Measurements from ENCODE around the gene EEF1G. TPM values are rescaled to one million over a fixed set of nuclear protein-coding genes. Genes with fewer than 3 reads are reported as not detected.
"Not testable (repeated sequence)": the region's sequence is repeated elsewhere in the genome, so short reads cannot be mapped to it uniquely, and the experiment has no call there.

Gene EEF1G
- total RNA-seq, 1 experiment from 2014 or later = 1,667 TPM

DNA sequence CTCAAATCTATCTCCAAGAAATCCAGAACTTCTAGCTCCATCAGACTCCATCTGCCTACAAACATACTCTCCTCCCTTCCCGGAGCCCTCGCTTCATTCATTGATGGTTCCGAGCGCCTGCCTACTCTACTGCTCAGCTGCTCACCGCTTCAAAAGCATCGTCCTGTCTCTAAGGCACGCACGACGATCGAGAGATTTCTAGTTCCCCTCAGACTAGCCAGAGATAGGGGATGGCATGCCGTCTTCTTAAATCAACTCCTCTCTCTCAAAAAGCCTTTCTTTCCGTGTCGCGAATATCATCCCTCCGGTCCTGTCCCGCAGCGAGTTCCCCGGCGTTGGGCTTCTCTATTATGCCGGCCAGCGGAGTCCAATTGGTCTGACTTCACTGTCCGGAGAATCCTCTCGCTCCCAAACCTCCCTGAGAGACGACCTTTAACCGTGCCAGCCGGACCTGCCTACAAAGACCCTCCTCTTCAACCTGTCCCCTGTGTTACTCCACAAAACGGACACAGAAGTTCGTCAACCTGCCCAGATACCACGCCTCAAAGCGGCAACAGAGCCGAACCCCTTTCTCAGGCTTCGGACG, 592 bp downstream of the EEF1G start:
- Mint-ChIP-seq H3K27me3 (ENCODE audit: low read depth) (no peaks in the 10 kb centered on the region), H3K27ac (peak overlapping the region; percentile 96), H3K4me3 (peak overlapping the region; percentile 99), H3K4me1 (peaks cover 37% of the 10 kb centered on the region), H3K9me3 (no peaks in the 10 kb centered on the region), H3K36me3 (peaks cover 69% of the 10 kb centered on the region)
- TF ChIP-seq ZNF512 (CRISPR knock-in tag; IDR thresholded peaks at IDR 0.05; ENCODE audit: borderline replicate concordance) = no peak
- TF ChIP-seq TEAD1 (CRISPR knock-in tag; IDR thresholded peaks at IDR 0.05) = 0 out of 2 replicates have a peak, but pooled peaks have one; percentile 8
- TF ChIP-seq FOXK1 (CRISPR knock-in tag; IDR thresholded peaks at IDR 0.05) = no peak
- TF ChIP-seq SP1 (CRISPR knock-in tag; conservative IDR thresholded peaks at IDR 0.05) = no peak
- DNase-seq (ENCODE audit: low spot score) (no peak), ATAC-seq (no peak)
- POLR2A ChIA-PET = interaction anchor here (1.0 to 3.2 kb wide), 14 partner anchors 9 to 268 kb away, joined by 3 to 44 read pairs (median 6); partner anchors contain the start of genes B3GAT3, C11orf98, CSKMT and GNG3
- CTCF ChIA-PET = interaction anchor here (0.9 to 2.1 kb wide), 17 partner anchors 13 to 235 kb away, joined by 3 to 33 read pairs (median 6); partner anchors contain the start of genes AHNAK, B3GAT3, HNRNPUL2 and MTA2

- peaks cover 71% of the 10 kb centered on the region for H3K36me3 Mint-ChIP-seq
- POLR2A ChIA-PET = interaction anchor here (3.2 kb wide), 2 partner anchors 19 to 92 kb away, joined by 14 to 44 read pairs; partner anchors contain the start of genes C11orf98, CSKMT and TUT1
- H3K9me3 Mint-ChIP-seq = no peaks in the 10 kb centered on the region
- CTCF ChIA-PET = interaction anchor here (1.2 kb wide), 2 partner anchors 27 to 29 kb away, joined by 3 to 4 read pairs; partner anchors contain the start of gene AHNAK
- H3K27me3 Mint-ChIP-seq (ENCODE audit: low read depth) = no peaks in the 10 kb centered on the region
- no peak for ATAC-seq
- peak overlapping the region; percentile 96 for H3K27ac Mint-ChIP-seq
- peak overlapping the region; percentile 99 for H3K4me3 Mint-ChIP-seq
- no peak for TF ChIP-seq CREB1 (CRISPR knock-in tag; IDR thresholded peaks at IDR 0.05)
- no peak for TF ChIP-seq ZNF232 (CRISPR knock-in tag; IDR thresholded peaks at IDR 0.05)
- TF ChIP-seq EMX1 (CRISPR knock-in tag; IDR thresholded peaks at IDR 0.05) = no peak
- peaks cover 37% of the 10 kb centered on the region for H3K4me1 Mint-ChIP-seq
- DNase-seq (ENCODE audit: low spot score) = no peak
Measured at GRCh38 chr11:62572431-62572830, 1.3 kb downstream of the EEF1G start.

DNA sequence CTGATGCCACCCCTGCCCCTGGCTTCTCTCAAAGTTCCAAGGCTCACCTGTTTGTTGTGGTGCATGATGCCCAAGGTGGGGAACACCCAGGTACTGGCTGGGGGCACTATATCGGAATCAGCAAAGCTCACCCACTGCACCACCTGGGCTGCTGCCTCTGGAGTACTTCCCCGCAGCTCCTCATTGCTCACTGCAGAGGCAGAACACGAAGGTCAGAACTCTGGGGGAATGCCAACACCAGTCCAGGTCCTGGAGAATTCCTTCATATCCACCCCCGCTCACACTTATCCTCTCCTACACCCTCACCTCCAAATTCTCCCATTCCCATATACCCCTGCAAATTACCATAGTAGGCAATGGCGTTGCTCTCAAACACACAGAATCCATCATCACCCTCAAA, 2.2 kb downstream of the EEF1G start:
- POLR2A ChIA-PET; ATAC-seq; DNase-seq (ENCODE audit: low spot score); H3K27me3 Mint-ChIP-seq (ENCODE audit: low read depth); H3K9me3 Mint-ChIP-seq: not testable (repeated sequence)
- Mint-ChIP-seq H3K4me3 (peak overlapping the region; percentile 99), H3K36me3 (peaks cover 71% of the 10 kb centered on the region), H3K4me1 (peaks cover 40% of the 10 kb centered on the region), H3K27ac (peak overlapping the region; percentile 96)
- CTCF ChIA-PET = interaction anchor here (1.4 kb wide), 1 partner anchor 29 kb away, joined by 5 read pairs; no protein-coding TSS in a partner anchor

DNA sequence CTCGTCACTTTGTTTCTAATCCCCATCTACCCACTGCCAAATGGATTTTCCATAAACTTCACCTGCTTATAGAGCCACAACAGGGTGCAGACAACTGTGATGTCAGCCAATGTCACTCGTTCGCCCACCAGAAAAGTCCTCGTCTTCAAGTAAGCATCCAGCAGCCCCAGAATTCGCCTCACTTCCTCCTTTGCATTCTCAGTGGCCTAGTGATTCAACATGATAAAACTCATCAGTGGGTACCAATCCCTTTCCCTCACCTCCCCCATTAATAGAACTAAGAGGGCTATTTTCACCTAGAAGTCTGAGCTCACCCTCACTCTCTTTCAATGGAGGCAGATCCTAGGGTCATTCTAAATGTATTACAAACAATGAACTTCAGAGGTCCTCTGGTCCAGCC, 2.8 kb downstream of the EEF1G start:
- not testable (repeated sequence) for DNase-seq (ENCODE audit: low spot score); H3K27me3 Mint-ChIP-seq (ENCODE audit: low read depth); ATAC-seq; H3K9me3 Mint-ChIP-seq
- Mint-ChIP-seq H3K36me3 (peaks cover 74% of the 10 kb centered on the region), H3K27ac (peak overlapping the region; percentile 90), H3K4me1 (peaks cover 43% of the 10 kb centered on the region), H3K4me3 (peak overlapping the region; percentile 18)
- CTCF ChIA-PET = interaction anchor here (1.4 to 2.0 kb wide), 2 partner anchors 28 to 146 kb away, joined by 5 to 6 read pairs; no protein-coding TSS in a partner anchor
- POLR2A ChIA-PET = interaction anchor here (1.2 kb wide), 1 partner anchor 13 kb away, joined by 4 read pairs; no protein-coding TSS in a partner anchor

GRCh38 chr11:62569611-62570010, 4.1 kb downstream of the EEF1G start:
- ChIA-PET CTCF (interaction anchor here (0.6 to 2.0 kb wide), 4 partner anchors 9 to 145 kb away, joined by 3 to 6 read pairs (median 4); no protein-coding TSS in a partner anchor), POLR2A (interaction anchor here (1.2 kb wide), 1 partner anchor 12 kb away, joined by 4 read pairs; no protein-coding TSS in a partner anchor)
- peak overlapping the region; percentile 18; the same call in 1 of the 2 replicates for H3K4me3 Mint-ChIP-seq
- H3K4me1 Mint-ChIP-seq = peaks cover 35% of the 10 kb centered on the region
- peaks cover 87% of the 10 kb centered on the region for H3K36me3 Mint-ChIP-seq
- H3K27ac Mint-ChIP-seq = no peak overlapping the region
- ATAC-seq (no peak), DNase-seq (ENCODE audit: low spot score) (no peak)
- H3K27me3 Mint-ChIP-seq (ENCODE audit: low read depth) = no peaks in the 10 kb centered on the region
- no peaks in the 10 kb centered on the region for H3K9me3 Mint-ChIP-seq
- TF ChIP-seq CBFB (CRISPR knock-in tag; IDR thresholded peaks at IDR 0.05; ENCODE audit: low read depth) (no peak), FOXP1 (CRISPR knock-in tag; IDR thresholded peaks at IDR 0.05; ENCODE audit: borderline replicate concordance) (no peak), STAT6 (CRISPR knock-in tag; conservative IDR thresholded peaks at IDR 0.05; ENCODE audit: low read depth) (no peak), KAT7 (CRISPR knock-in tag; IDR thresholded peaks at IDR 0.05; ENCODE audit: borderline replicate concordance) (no peak), JUN (CRISPR knock-in tag; IDR thresholded peaks at IDR 0.05) (no peak), ZNF671 (CRISPR knock-in tag; IDR thresholded peaks at IDR 0.05) (no peak), SP1 (CRISPR knock-in tag; conservative IDR thresholded peaks at IDR 0.05) (no peak), E2F1 (CRISPR knock-in tag; IDR thresholded peaks at IDR 0.05) (no peak)
- TF ChIP-seq, protein P1, sequence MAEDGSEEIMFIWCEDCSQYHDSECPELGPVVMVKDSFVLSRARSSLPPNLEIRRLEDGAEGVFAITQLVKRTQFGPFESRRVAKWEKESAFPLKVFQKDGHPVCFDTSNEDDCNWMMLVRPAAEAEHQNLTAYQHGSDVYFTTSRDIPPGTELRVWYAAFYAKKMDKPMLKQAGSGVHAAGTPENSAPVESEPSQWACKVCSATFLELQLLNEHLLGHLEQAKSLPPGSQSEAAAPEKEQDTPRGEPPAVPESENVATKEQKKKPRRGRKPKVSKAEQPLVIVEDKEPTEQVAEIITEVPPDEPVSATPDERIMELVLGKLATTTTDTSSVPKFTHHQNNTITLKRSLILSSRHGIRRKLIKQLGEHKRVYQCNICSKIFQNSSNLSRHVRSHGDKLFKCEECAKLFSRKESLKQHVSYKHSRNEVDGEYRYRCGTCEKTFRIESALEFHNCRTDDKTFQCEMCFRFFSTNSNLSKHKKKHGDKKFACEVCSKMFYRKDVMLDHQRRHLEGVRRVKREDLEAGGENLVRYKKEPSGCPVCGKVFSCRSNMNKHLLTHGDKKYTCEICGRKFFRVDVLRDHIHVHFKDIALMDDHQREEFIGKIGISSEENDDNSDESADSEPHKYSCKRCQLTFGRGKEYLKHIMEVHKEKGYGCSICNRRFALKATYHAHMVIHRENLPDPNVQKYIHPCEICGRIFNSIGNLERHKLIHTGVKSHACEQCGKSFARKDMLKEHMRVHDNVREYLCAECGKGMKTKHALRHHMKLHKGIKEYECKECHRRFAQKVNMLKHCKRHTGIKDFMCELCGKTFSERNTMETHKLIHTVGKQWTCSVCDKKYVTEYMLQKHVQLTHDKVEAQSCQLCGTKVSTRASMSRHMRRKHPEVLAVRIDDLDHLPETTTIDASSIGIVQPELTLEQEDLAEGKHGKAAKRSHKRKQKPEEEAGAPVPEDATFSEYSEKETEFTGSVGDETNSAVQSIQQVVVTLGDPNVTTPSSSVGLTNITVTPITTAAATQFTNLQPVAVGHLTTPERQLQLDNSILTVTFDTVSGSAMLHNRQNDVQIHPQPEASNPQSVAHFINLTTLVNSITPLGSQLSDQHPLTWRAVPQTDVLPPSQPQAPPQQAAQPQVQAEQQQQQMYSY (CRISPR knock-in tag; IDR thresholded peaks at IDR 0.05) = no peak

Measured in WTC11 (cell line).